Hepatocyte (in vitro differentiated cells): ENCODE measurements around the gene KNOP1. TPM values are rescaled to one million over a fixed set of nuclear protein-coding genes. Genes with fewer than 3 reads are reported as not detected.
"Not testable (repeated sequence)": the region's sequence is repeated elsewhere in the genome, so short reads cannot be mapped to it uniquely, and the experiment has no call there.

Source experiments
- DNase-seq: peaks from one replicate; pipeline ENCODE4 v3.0.0-alpha.2; 2016; ENCODE audit warnings: low spot score
- H2AFZ ChIP-seq: fragments of 200-600 bp; sonication (generic); 2 replicates; pipeline ENCODE4 v1.6.0; 2016; ENCODE audit warnings: antibody characterized with exemption, mild to moderate bottlenecking
- H3K27ac ChIP-seq: fragments of 200-600 bp; sonication (generic); 2 replicates; pipeline ENCODE4 v1.5.1; 2016; ENCODE audit warnings: mild to moderate bottlenecking
- H3K27me3 ChIP-seq: fragments of 200-600 bp; sonication (generic); 2 replicates; pipeline ENCODE4 v1.6.1; 2016
- H3K36me3 ChIP-seq: fragments of 200-600 bp; sonication (generic); replicated peaks from 2 replicates; pipeline ENCODE4 v1.5.1; 2016; ENCODE audit warnings: low read depth; ENCODE audit not compliant: insufficient read depth
- H3K4me1 ChIP-seq: fragments of 200-600 bp; sonication (generic); 2 replicates; pipeline ENCODE4 v1.5.1; 2016; ENCODE audit warnings: mild to moderate bottlenecking, moderate library complexity; ENCODE audit not compliant: insufficient read depth
- H3K4me2 ChIP-seq: fragments of 200-600 bp; sonication (generic); 2 replicates; pipeline ENCODE4 v1.6.0; 2016
- H3K4me3 ChIP-seq: fragments of 200-600 bp; sonication (generic); 2 replicates; pipeline ENCODE4 v1.5.1; 2016; ENCODE audit warnings: mild to moderate bottlenecking
- H3K79me2 ChIP-seq: fragments of 200-600 bp; sonication (generic); 2 replicates; pipeline ENCODE4 v1.6.0; 2017; ENCODE audit warnings: mild to moderate bottlenecking
- H3K9me2 ChIP-seq: fragments of 200-600 bp; sonication (generic); replicated peaks from 2 replicates; pipeline ENCODE4 v1.6.0; 2017; ENCODE audit warnings: mild to moderate bottlenecking; ENCODE audit not compliant: insufficient read depth
- H3K9me3 ChIP-seq: fragments of 200-600 bp; sonication (generic); 2 replicates; pipeline ENCODE4 v1.5.1; 2016; ENCODE audit warnings: low read depth, mild to moderate bottlenecking
- H4K20me1 ChIP-seq: fragments of 200-600 bp; sonication (generic); 2 replicates; pipeline ENCODE4 v1.6.0; 2016; ENCODE audit warnings: mild to moderate bottlenecking; ENCODE audit not compliant: insufficient read depth, poor library complexity, severe bottlenecking
- EZH2 ChIP-seq: fragments of 200-600 bp; sonication (generic); IDR thresholded peaks from 2 replicates; pipeline ENCODE4 v1.6.1; 2016; ENCODE audit warnings: antibody characterized with exemption, mild to moderate bottlenecking, borderline replicate concordance
- EZH2phosphoT487 ChIP-seq: fragments of 200-600 bp; sonication (generic); IDR thresholded peaks from one replicate; pipeline ENCODE4 v1.6.1; 2018; ENCODE audit warnings: antibody characterized with exemption, mild to moderate bottlenecking, low read depth, moderate library complexity; ENCODE audit not compliant: unreplicated experiment, severe bottlenecking
- WGBS: methylation state at CpG from one replicate; pipeline ENCODE4 v1.1.6; 2016; ENCODE audit warnings: low lambda C conversion rate; ENCODE audit errors: missing lambda C conversion rate; 5-methylcytosine and 5-hydroxymethylcytosine counted together
- polyA plus RNA-seq: library from polyadenylated mRNA; unstranded; fragments of >200 nt; fragmentation: Nextera tagmentation; extraction: Ambion mirVana; gene quantifications from 2 replicates; pipeline ENCODE4 v1.2.1, GENCODE V29; 2016
- total RNA-seq: library from RNA; depleted of rRNA; stranded (reverse); fragments of >200 nt; gene quantifications from 2 replicates; pipeline ENCODE4 v1.2.3, GENCODE V29; 2014
- TF ChIP-seq, protein P1 (sequence below): fragments of 200-600 bp; sonication (generic); IDR thresholded peaks from 2 replicates; pipeline ENCODE4 v1.5.1; 2016; ENCODE audit warnings: antibody characterized with exemption, mild to moderate bottlenecking; ENCODE audit not compliant: poor library complexity

KNOP1 gene
- total and polyA plus RNA-seq, 2 experiments from 2014 or later = 19.4 to 30.4 TPM

DNA sequence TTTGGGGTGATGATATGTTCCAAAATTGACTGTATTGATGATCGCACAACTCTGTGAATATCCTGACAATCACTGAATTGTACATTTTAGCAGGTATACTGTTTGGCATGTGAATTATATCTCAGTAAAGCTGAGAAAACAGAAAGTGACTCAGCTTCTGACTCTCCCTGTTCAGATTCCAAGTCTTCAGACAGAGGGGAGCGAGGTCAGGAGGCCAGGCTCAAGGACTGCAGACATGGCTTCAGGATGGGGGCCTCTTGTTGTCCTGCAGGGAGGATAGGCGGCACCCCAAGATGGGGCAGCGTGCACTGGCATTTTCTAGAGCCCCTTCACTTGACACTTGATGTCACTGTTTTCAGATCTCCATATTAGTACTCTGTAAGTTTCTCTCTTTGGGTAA lies 45.6 kb downstream of the KNOP1 start:
- Histone ChIP-seq H4K20me1 (no peaks in the 10 kb centered on the region), H3K27me3 (no peaks in the 10 kb centered on the region), H3K4me2 (no peak overlapping the region), H3K4me1 (no peaks in the 10 kb centered on the region), H3K9me2 (no peaks in the 10 kb centered on the region), H2AFZ (no peak overlapping the region), H3K4me3 (no peak overlapping the region), H3K9me3 (no peaks in the 10 kb centered on the region), H3K27ac (no peak overlapping the region), H3K36me3 (no peaks in the 10 kb centered on the region), H3K79me2 (no peaks in the 10 kb centered on the region)
- TF ChIP-seq, protein P1, sequence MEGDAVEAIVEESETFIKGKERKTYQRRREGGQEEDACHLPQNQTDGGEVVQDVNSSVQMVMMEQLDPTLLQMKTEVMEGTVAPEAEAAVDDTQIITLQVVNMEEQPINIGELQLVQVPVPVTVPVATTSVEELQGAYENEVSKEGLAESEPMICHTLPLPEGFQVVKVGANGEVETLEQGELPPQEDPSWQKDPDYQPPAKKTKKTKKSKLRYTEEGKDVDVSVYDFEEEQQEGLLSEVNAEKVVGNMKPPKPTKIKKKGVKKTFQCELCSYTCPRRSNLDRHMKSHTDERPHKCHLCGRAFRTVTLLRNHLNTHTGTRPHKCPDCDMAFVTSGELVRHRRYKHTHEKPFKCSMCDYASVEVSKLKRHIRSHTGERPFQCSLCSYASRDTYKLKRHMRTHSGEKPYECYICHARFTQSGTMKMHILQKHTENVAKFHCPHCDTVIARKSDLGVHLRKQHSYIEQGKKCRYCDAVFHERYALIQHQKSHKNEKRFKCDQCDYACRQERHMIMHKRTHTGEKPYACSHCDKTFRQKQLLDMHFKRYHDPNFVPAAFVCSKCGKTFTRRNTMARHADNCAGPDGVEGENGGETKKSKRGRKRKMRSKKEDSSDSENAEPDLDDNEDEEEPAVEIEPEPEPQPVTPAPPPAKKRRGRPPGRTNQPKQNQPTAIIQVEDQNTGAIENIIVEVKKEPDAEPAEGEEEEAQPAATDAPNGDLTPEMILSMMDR = no peak
- TF ChIP-seq EZH2phosphoT487 = no peak
- no peak for TF ChIP-seq EZH2
- no peak for DNase-seq
- WGBS = 94% methylated on average over 4 of the region's 4 CpGs

DNA sequence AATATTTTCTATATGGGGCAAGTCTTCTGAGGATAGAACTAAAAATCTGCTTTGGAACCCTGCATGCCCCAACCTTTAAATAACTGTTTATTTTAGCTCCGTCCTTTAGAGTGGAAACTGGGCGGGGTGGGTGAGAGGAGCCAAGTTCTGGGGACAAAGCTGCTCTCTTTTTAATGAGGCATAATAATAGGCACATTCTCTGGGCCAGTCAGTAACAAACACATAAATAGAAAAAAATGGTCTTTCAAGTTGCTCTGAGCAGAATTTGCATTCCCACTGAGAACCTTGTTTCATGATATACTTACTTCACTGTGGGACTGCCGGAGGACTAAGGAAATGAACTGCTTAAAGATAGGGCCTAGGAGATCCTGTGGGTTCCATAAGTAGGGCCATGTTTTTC lies 51.5 kb downstream of the KNOP1 start:
- no peaks in the 10 kb centered on the region for H4K20me1 ChIP-seq
- 76% methylated on average over 3 of the region's 3 CpGs for WGBS
- no peaks in the 10 kb centered on the region for H3K79me2 ChIP-seq
- TF ChIP-seq EZH2 (no peak), EZH2phosphoT487 (no peak)
- TF ChIP-seq, protein P1 = no peak
- H3K9me2 ChIP-seq = no peaks in the 10 kb centered on the region
- no peak overlapping the region for H3K4me2 ChIP-seq
- H3K27me3 ChIP-seq = no peaks in the 10 kb centered on the region
- no peak overlapping the region for H3K27ac ChIP-seq
- H3K4me1 ChIP-seq = no peaks in the 10 kb centered on the region
- H3K4me3 ChIP-seq = no peak overlapping the region
- peaks cover 7% of the 10 kb centered on the region for H3K9me3 ChIP-seq
- H3K36me3 ChIP-seq = peaks cover 3% of the 10 kb centered on the region
- no peak overlapping the region for H2AFZ ChIP-seq
- no peak for DNase-seq

DNA sequence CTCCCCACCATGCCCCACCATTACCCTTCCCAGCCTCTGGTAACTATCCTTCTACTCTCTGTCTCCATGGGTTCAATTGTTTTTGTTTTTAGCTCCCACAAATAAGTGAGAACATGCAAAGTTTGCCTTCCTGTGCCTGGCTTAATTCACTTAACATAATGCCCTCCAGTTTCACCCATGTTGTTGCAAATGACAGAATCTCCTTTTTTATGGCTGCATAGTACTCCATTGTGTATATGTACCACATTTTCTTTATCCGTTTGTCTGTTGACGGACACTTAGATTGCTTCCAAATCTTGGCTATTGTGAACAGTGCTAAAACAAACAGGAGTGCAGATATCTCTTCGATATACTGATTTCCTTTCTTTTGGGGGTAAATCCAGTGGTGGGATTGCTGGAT lies 52.7 kb downstream of the KNOP1 start:
- WGBS = 97% methylated on average over 3 of the region's 3 CpGs
- not testable (repeated sequence) for H3K36me3 ChIP-seq

DNA sequence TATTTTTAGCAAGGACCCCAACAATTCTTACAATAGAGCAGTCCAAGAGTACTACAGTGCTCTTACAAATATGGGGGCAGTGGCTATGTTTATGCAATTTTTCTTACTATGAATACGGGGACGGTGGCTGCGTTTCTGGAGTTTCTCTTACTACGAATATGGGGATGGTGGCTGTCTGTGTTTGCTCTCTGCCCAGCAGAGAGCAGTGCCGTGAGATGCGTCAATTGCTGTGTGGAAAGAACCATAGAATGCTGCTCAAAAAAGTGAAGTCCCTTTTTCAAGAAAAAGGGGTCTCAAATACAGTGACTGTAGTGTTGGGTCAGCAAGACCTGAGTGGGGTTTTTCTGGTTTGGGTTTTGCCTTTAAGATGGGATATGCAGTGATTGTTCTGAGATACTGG lies 53.9 kb downstream of the KNOP1 start:
- Histone ChIP-seq H3K9me2 (no peaks in the 10 kb centered on the region), H3K4me2 (no peak overlapping the region), H3K4me3 (no peak overlapping the region), H3K79me2 (no peaks in the 10 kb centered on the region), H3K9me3 (peaks cover 7% of the 10 kb centered on the region), H4K20me1 (no peaks in the 10 kb centered on the region), H3K27me3 (no peaks in the 10 kb centered on the region), H3K4me1 (no peaks in the 10 kb centered on the region), H3K27ac (no peak overlapping the region), H2AFZ (no peak overlapping the region), H3K36me3 (peaks cover 3% of the 10 kb centered on the region)
- no peak for DNase-seq
- TF ChIP-seq, protein P1 = no peak
- TF ChIP-seq EZH2 (no peak), EZH2phosphoT487 (no peak)
- WGBS = 95% methylated on average over 6 of the region's 6 CpGs

More for the DNA sequence above, 52.7 kb downstream of the KNOP1 start:
- not testable (repeated sequence) for H3K4me2 ChIP-seq, H3K9me3 ChIP-seq, H3K4me1 ChIP-seq, DNase-seq, H3K27me3 ChIP-seq, H3K27ac ChIP-seq, H3K4me3 ChIP-seq, H3K9me2 ChIP-seq, H4K20me1 ChIP-seq, H2AFZ ChIP-seq, H3K79me2 ChIP-seq
